Osteocyte (in vitro differentiated cells): ENCODE data around the gene DOK1. TPM values are rescaled to one million over a fixed set of nuclear protein-coding genes. Genes with fewer than 3 reads are reported as not detected.

Experiments used
- DNase-seq: peaks from one replicate; pipeline ENCODE4 v3.0.0; 2021; ENCODE audit warnings: mixed read lengths; ENCODE audit not compliant: unreplicated experiment; ENCODE audit errors: extremely low spot score
- H3K27ac Mint-ChIP-seq: one replicate; pipeline ENCODE4 v1.8.0; 2021; ENCODE audit warnings: mild to moderate bottlenecking, mixed read lengths; ENCODE audit not compliant: unreplicated experiment
- H3K27me3 Mint-ChIP-seq: one replicate; pipeline ENCODE4 v1.8.0; 2021; ENCODE audit warnings: mixed read lengths; ENCODE audit not compliant: unreplicated experiment
- H3K36me3 Mint-ChIP-seq: one replicate; pipeline ENCODE4 v1.8.0; 2021; ENCODE audit warnings: mixed read lengths; ENCODE audit not compliant: unreplicated experiment
- H3K4me1 Mint-ChIP-seq: one replicate; pipeline ENCODE4 v1.8.0; 2021; ENCODE audit warnings: mixed read lengths; ENCODE audit not compliant: unreplicated experiment
- H3K4me3 Mint-ChIP-seq: one replicate; pipeline ENCODE4 v1.8.0; 2021; ENCODE audit warnings: mild to moderate bottlenecking, moderate library complexity, mixed read lengths; ENCODE audit not compliant: unreplicated experiment
- H3K9me3 Mint-ChIP-seq: one replicate; pipeline ENCODE4 v1.8.0; 2021; ENCODE audit warnings: mixed read lengths; ENCODE audit not compliant: unreplicated experiment
- long read RNA-seq: library from polyadenylated mRNA; unstranded; transcript quantifications from one replicate; pipeline ENCODE4 v2.0.0, GENCODE V29; 2021
- total RNA-seq: library from RNA; stranded (reverse); gene quantifications from 2 replicates; pipeline ENCODE4 v1.2.1, GENCODE V29; 2021
- TF ChIP-seq, protein P1 (sequence below): fragments of 200-600 bp; sonication (generic); IDR thresholded peaks from 2 replicates; pipeline ENCODE4 v1.5.0; 2021; ENCODE audit warnings: antibody characterized with exemption, mild to moderate bottlenecking, moderate library complexity

Gene DOK1
- total RNA-seq: 15.8 and 17.7 TPM in 2 replicates
- long read RNA-seq, partial matches to known transcripts: 1 of 4 reads
- long read RNA-seq, other reads (novel, unspliced or antisense): 1 of 4 reads

DNA sequence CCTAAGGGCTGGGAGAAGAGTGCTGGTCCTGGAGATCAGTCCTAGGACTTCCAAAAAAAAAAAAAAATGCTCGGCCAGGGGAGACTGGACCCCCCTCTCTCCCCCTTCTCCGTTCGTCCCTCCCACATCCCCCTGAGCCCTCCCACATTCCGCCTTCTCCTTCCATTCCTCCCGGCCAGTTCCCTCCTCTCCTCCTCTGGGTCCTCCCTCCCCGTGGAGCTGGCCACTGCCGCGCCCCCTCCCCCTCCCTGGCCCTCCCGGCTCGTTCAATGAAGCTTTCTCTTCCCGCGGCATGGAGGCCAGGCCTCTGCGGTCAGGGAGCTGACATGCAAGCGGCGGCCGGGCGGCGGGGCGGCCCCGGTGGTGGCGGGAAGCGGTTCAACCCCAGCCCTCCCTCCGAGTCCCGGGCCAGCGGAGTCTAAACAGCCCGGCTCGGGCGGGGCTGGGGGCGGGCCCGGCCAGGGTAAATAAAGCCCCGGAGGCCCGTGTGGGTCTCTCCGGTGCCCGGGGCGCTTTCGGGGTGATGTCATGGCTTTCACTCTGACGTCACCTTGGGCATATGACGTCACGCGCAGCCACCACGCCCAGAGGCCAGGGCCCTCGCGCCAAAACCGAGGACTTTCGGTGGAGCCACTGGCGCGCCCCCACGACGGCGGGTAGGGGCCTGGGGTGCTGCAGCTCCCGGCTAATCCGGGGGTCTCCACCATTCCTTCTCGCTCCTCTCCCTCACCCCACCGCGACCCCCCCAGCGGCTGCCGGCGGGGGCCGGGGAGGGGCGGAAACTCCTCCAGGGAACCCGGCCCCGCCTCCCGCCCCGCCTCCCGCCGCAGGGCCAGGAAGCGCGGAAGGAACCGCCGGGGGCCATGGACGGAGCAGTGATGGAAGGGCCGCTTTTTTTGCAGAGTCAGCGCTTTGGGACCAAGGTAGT, at the start of gene DOK1, which contains the start of gene LOXL3:
Gene DOK1, plus strand, starts transcription at position 829 of the 928 bp plus-strand sequence. Its CDS starts 35 bp downstream, at position 864.
Gene LOXL3, minus strand, starts transcription at position 51 of the 928 bp plus-strand sequence. CDS start 1,308 bp downstream, outside the sequence.
- H3K36me3 Mint-ChIP-seq: peaks cover 9% of the 10 kb centered on the region
- peak within 1 kb of the TSS; percentile 95 for H3K27ac Mint-ChIP-seq
- H3K4me3 Mint-ChIP-seq: peak within 1 kb of the TSS; percentile 91
- H3K9me3 Mint-ChIP-seq: no peaks in the 10 kb centered on the region
- peaks cover 45% of the 10 kb centered on the region for H3K4me1 Mint-ChIP-seq
- TF ChIP-seq, protein P1, sequence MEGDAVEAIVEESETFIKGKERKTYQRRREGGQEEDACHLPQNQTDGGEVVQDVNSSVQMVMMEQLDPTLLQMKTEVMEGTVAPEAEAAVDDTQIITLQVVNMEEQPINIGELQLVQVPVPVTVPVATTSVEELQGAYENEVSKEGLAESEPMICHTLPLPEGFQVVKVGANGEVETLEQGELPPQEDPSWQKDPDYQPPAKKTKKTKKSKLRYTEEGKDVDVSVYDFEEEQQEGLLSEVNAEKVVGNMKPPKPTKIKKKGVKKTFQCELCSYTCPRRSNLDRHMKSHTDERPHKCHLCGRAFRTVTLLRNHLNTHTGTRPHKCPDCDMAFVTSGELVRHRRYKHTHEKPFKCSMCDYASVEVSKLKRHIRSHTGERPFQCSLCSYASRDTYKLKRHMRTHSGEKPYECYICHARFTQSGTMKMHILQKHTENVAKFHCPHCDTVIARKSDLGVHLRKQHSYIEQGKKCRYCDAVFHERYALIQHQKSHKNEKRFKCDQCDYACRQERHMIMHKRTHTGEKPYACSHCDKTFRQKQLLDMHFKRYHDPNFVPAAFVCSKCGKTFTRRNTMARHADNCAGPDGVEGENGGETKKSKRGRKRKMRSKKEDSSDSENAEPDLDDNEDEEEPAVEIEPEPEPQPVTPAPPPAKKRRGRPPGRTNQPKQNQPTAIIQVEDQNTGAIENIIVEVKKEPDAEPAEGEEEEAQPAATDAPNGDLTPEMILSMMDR: no peak
- peak; percentile 94 for DNase-seq
- H3K27me3 Mint-ChIP-seq: no peaks in the 10 kb centered on the region

DNA sequence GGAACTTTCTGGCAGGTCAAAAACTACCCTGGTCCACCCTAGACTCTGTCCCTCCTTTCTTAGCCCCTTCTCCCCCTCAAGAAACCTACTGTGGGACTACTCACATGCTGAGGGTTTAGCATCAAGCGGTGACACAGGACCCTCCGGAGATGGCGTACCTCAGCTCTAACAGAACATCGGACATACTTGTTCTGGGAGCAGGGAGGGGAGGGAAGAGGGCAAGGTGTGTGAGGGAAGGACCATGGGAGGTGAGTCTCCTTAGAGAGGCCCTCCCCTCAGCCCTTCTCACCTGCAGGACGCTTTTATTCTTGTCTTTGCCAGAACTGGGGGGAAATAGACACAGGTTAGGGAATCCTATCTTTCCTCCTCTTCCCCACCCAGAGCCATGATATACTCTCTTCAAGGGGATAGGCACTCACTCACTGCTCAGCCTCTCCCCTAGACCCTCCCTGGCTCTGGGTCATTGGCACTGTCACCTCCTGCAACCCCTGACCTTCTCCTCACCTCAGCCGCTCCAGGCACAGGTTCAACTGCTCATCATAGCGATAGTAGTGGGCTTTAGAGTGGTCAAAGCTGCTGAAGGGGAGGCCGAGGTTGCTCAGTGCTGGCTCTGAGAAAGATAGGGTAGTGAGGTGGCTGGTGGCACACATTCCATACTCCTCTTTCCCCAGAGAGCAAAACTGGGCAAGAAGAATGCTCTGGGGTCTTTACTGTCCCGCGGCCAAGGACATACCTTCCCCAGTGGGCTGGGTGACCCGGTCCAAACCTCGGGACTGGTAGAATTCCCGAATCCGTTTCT, 48.9 kb upstream of the DOK1 start:
- no peak for DNase-seq
- TF ChIP-seq, protein P1: no peak
- H3K9me3 Mint-ChIP-seq: no peaks in the 10 kb centered on the region
- H3K27ac Mint-ChIP-seq: peak overlapping the region; percentile 83
- H3K4me3 Mint-ChIP-seq: peak overlapping the region; percentile 98
- peaks cover 64% of the 10 kb centered on the region for H3K4me1 Mint-ChIP-seq
- peaks cover 27% of the 10 kb centered on the region for H3K27me3 Mint-ChIP-seq
- peaks cover 20% of the 10 kb centered on the region for H3K36me3 Mint-ChIP-seq

DNA sequence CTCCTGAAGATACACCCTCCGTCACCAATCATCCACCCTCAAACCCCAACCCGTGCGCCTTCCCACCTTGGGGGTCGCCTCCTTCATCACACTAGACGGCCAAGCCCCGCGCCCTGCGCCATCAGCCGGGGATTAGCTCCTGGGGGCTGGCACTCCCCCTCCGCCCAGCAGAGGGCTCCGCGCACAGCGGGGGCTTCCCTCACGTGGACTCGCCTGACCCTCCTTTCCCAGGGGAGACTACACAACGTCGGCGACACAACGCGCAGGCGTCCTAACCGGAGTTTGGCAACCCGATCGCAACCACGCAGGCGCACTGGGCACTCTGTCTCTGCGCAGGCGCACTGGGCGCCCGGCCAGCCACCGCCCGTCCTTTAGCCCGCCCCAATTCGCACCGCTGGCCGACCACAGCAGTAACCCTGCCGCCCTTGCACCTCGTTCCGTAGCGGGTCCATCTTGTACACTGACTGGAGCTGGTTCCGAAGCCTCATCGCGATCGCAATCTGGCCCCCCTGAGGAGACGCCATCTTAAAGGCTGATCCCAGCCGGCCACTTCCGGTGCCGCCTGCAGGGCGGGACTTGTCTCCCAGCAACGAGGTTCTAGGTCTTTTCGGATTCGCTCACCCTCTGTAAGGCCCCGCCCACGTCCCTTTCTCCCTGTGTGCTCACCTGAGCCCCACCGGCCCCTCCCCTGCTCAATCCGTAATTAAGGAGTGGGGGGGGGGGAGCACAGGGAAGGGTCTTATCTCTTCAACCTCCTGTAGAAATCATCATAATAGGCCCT, 47.2 kb upstream of the DOK1 start, which contains the start of gene PCGF1:
Gene PCGF1, minus strand, starts transcription at position 551 of the 781 bp plus-strand sequence. Its CDS starts 27 bp downstream, at position 524.
- Mint-ChIP-seq H3K27me3 (peaks cover 34% of the 10 kb centered on the region), H3K4me1 (peaks cover 58% of the 10 kb centered on the region), H3K4me3 (peak within 1 kb of the TSS; percentile 98), H3K36me3 (peaks cover 20% of the 10 kb centered on the region), H3K27ac (peak within 1 kb of the TSS; percentile 100), H3K9me3 (no peaks in the 10 kb centered on the region)
- DNase-seq: peak; percentile 98
- TF ChIP-seq, protein P1: peak; percentile 49

DNA sequence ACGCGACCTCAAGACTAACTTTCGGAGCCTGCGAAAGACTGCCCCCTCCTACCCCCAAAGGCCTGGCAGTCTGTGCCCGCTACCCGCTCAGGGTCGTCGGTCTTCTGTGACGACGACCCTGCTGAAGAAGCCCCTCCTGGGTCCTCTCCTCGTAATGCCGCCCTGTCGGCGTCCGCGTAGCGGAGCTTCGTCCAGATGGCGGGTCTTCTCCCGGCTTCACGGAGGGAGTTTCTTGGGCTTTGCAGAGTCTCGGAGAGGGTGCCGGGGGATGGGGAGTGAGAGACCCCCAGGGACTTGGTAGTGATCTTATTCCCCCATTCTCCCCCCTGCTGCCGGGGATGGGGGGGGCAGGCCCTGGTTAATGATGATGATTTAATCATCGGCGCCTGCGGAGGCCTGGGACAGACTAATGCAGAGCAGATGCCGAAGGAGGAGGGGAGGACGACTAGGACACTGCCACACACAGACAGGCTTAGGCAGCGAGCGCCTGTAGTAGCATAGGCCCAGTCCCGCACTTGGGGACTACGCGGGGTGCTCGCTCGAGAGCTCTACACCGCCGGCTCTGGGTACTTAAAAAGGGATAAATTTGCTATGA, 46.5 kb upstream of the DOK1 start:
- Mint-ChIP-seq H3K4me3 (peak overlapping the region; percentile 98), H3K27me3 (peaks cover 41% of the 10 kb centered on the region), H3K4me1 (peaks cover 52% of the 10 kb centered on the region), H3K36me3 (peaks cover 20% of the 10 kb centered on the region), H3K27ac (peak overlapping the region; percentile 100), H3K9me3 (no peaks in the 10 kb centered on the region)
- TF ChIP-seq, protein P1: no peak
- no peak for DNase-seq
